Calu3 (cell line): Measurements from ENCODE around the gene MIA2. TPM values are rescaled to one million over a fixed set of nuclear protein-coding genes. Genes with fewer than 3 reads are reported as not detected.
"Not testable (repeated sequence)": the region's sequence is repeated elsewhere in the genome, so short reads cannot be mapped to it uniquely, and the experiment has no call there.

Source experiments
- BruUV-seq: library from RNA; stranded (reverse); fragments of 400-500 nt; replicated peaks from 2 replicates; lab custom pipeline; 2021; lab: Mats Ljungman, UMichigan
- CTCF ChIA-PET: fragments of 300-600 bp; sonication (Branson Sonifier 250); formaldehyde crosslinking; loops from one replicate; lab custom pipeline; 2022; ENCODE audit warnings: antibody characterized with exemption; lab: Charles Lee
- DNase-seq: peaks from one replicate; pipeline ENCODE4 v3.0.0; 2022
- H3K27ac Mint-ChIP-seq: one replicate; pipeline ENCODE4 v1.8.0; 2022; ENCODE audit warnings: mixed read lengths; ENCODE audit not compliant: unreplicated experiment
- H3K27me3 Mint-ChIP-seq: one replicate; pipeline ENCODE4 v1.8.0; 2022; ENCODE audit warnings: mixed read lengths; ENCODE audit not compliant: unreplicated experiment
- H3K36me3 Mint-ChIP-seq: one replicate; pipeline ENCODE4 v1.8.0; 2022; ENCODE audit warnings: mild to moderate bottlenecking, moderate library complexity, mixed read lengths; ENCODE audit not compliant: insufficient read depth, unreplicated experiment
- H3K4me1 Mint-ChIP-seq: one replicate; pipeline ENCODE4 v1.8.0; 2022; ENCODE audit warnings: mild to moderate bottlenecking, low read depth, mixed read lengths; ENCODE audit not compliant: unreplicated experiment
- H3K4me3 Mint-ChIP-seq: one replicate; pipeline ENCODE4 v1.8.0; 2022; ENCODE audit warnings: mild to moderate bottlenecking, low read depth, moderate library complexity, mixed read lengths; ENCODE audit not compliant: unreplicated experiment
- H3K9me3 Mint-ChIP-seq: one replicate; pipeline ENCODE4 v1.8.0; 2022; ENCODE audit warnings: low read depth, mixed read lengths; ENCODE audit not compliant: unreplicated experiment
- CTCF ChIP-seq: fragments of 200-600 bp; IDR thresholded peaks from one replicate; pipeline ENCODE4 v1.8.0; 2022; ENCODE audit warnings: antibody characterized with exemption; ENCODE audit not compliant: unreplicated experiment
- intact Hi-C: fragments of 100-400 bp; cut with micrococcal nuclease; formaldehyde crosslinking; loops from one replicate; pipeline ENCODE4 v1.10.0; 2022; ENCODE audit not compliant: unreplicated experiment
- total RNA-seq: library from RNA; stranded (reverse); gene quantifications from 2 replicates; pipeline ENCODE4 v1.2.3, GENCODE V29; 2022

MIA2 gene
- total RNA-seq, 1 experiment from 2014 or later, result 49.1 TPM

GRCh38 chr14:39279515-39279914 is 45.8 kb downstream of the MIA2 start:
- Mint-ChIP-seq H3K27ac (no peak overlapping the region), H3K36me3 (peaks cover 29% of the 10 kb centered on the region), H3K27me3 (no peaks in the 10 kb centered on the region), H3K9me3 (no peaks in the 10 kb centered on the region), H3K4me1 (peaks cover 17% of the 10 kb centered on the region), H3K4me3 (no peak overlapping the region)
- no peak for DNase-seq
- BruUV-seq, result no TSS peak
- CTCF ChIA-PET, result no interaction called here
- intact Hi-C loops, result no loop called here
- no peak for TF ChIP-seq CTCF

- H3K9me3 Mint-ChIP-seq, intact Hi-C loops, CTCF ChIA-PET, DNase-seq, BruUV-seq, H3K27me3 Mint-ChIP-seq, H3K27ac Mint-ChIP-seq, H3K4me3 Mint-ChIP-seq: not testable (repeated sequence)
- Mint-ChIP-seq H3K36me3 (peaks cover 29% of the 10 kb centered on the region), H3K4me1 (peaks cover 13% of the 10 kb centered on the region)
Observed at GRCh38 chr14:39280678-39281077, 47.0 kb downstream of the MIA2 start.

DNA sequence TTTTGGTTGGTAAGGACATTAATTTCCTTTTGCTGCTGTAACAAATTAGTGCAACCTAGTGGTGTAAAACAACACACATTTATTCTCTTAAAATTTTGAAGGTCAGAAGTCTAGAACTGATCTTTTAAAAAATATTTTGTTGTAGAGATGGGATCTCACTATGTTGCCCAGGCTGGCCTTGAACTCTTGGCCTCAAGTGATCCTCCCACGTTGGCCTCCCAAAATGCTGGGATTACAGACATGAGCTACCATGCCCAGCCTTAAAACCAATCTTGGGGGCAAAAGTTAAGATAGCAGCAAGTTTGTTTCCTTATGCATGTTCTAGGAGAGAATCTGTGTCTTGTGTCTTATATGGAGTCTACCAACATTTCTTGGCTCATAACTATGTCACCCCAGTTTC is 55.8 kb downstream of the MIA2 start:
- intact Hi-C loops, result no loop called here
- no peaks in the 10 kb centered on the region for H3K27me3 Mint-ChIP-seq
- no peak overlapping the region for H3K27ac Mint-ChIP-seq
- no peak for TF ChIP-seq CTCF
- no peaks in the 10 kb centered on the region for H3K4me1 Mint-ChIP-seq
- no peak for DNase-seq
- CTCF ChIA-PET, result no interaction called here
- BruUV-seq, result no TSS peak
- no peak overlapping the region for H3K4me3 Mint-ChIP-seq
- peaks cover 29% of the 10 kb centered on the region for H3K36me3 Mint-ChIP-seq
- no peaks in the 10 kb centered on the region for H3K9me3 Mint-ChIP-seq

- no peak for TF ChIP-seq CTCF
- intact Hi-C loops, result no loop called here
- Mint-ChIP-seq H3K9me3 (no peaks in the 10 kb centered on the region), H3K27me3 (no peaks in the 10 kb centered on the region), H3K36me3 (peaks cover 30% of the 10 kb centered on the region), H3K4me3 (no peak overlapping the region), H3K27ac (no peak overlapping the region), H3K4me1 (no peaks in the 10 kb centered on the region)
- CTCF ChIA-PET, result no interaction called here
- no peak for DNase-seq
- no TSS peak for BruUV-seq
Observed at GRCh38 chr14:39291701-39292100, 58.0 kb downstream of the MIA2 start.

GRCh38 chr14:39293629-39294028 is 59.9 kb downstream of the MIA2 start:
- H3K4me3 Mint-ChIP-seq, result no peak overlapping the region
- H3K36me3 Mint-ChIP-seq, result peaks cover 34% of the 10 kb centered on the region
- H3K27me3 Mint-ChIP-seq, result no peaks in the 10 kb centered on the region
- no peak for TF ChIP-seq CTCF
- no peak for DNase-seq
- H3K27ac Mint-ChIP-seq, result no peak overlapping the region
- intact Hi-C loops, result no loop called here
- H3K4me1 Mint-ChIP-seq, result no peaks in the 10 kb centered on the region
- BruUV-seq, result no TSS peak
- CTCF ChIA-PET, result no interaction called here
- H3K9me3 Mint-ChIP-seq, result no peaks in the 10 kb centered on the region

GRCh38 chr14:39300389-39300788 is 66.7 kb downstream of the MIA2 start:
- H3K4me3 Mint-ChIP-seq, H3K27me3 Mint-ChIP-seq, DNase-seq, CTCF ChIA-PET, H3K27ac Mint-ChIP-seq, H3K9me3 Mint-ChIP-seq, BruUV-seq, intact Hi-C loops, H3K4me1 Mint-ChIP-seq: not testable (repeated sequence)
- peaks cover 37% of the 10 kb centered on the region for H3K36me3 Mint-ChIP-seq
